HEK293 (cell line): ENCODE measurements around the gene PCF11.

Experiments used
- GLIS2 ChIP-seq: fragments of 450-650 bp; formaldehyde crosslinking; IDR thresholded peaks from 2 replicates; pipeline ENCODE4 v1.5.1; 2016; ENCODE audit warnings: missing biosample characterization, missing genetic modification characterization
- KLF7 ChIP-seq: fragments of 450-650 bp; formaldehyde crosslinking; IDR thresholded peaks from 2 replicates; pipeline ENCODE4 v1.5.1; 2016; ENCODE audit warnings: missing biosample characterization, missing genetic modification characterization, borderline replicate concordance
- SALL2 ChIP-seq: fragments of 450-650 bp; formaldehyde crosslinking; IDR thresholded peaks from 2 replicates; pipeline ENCODE4 v1.5.0; 2017; ENCODE audit warnings: missing biosample characterization, mild to moderate bottlenecking, missing genetic modification characterization, borderline replicate concordance
- SCRT1 ChIP-seq: fragments of 450-650 bp; formaldehyde crosslinking; IDR thresholded peaks from 2 replicates; pipeline ENCODE4 v1.5.1; 2016; ENCODE audit warnings: missing biosample characterization, missing genetic modification characterization, borderline replicate concordance
- SETDB1 ChIP-seq: IDR thresholded peaks from one replicate; pipeline ENCODE4 v1.6.1; 2017; ENCODE audit warnings: mild to moderate bottlenecking, low read length, moderate library complexity, mixed read lengths; ENCODE audit not compliant: insufficient read length
- WT1 ChIP-seq: fragments of 450-650 bp; formaldehyde crosslinking; IDR thresholded peaks from 2 replicates; pipeline ENCODE4 v1.5.1; 2016; ENCODE audit warnings: missing biosample characterization, missing genetic modification characterization
- YY1 ChIP-seq: fragments of 450-650 bp; formaldehyde crosslinking; IDR thresholded peaks from 2 replicates; pipeline ENCODE4 v1.5.1; 2018; ENCODE audit warnings: missing biosample characterization, missing genetic modification characterization
- ZNF10 ChIP-seq: fragments of 450-650 bp; formaldehyde crosslinking; IDR thresholded peaks from 2 replicates; pipeline ENCODE4 v1.5.1; 2017; ENCODE audit warnings: missing biosample characterization, missing genetic modification characterization
- ZNF138 ChIP-seq: fragments of 450-650 bp; formaldehyde crosslinking; IDR thresholded peaks from 2 replicates; pipeline ENCODE4 v1.5.1; 2016; ENCODE audit warnings: missing biosample characterization, missing genetic modification characterization, borderline replicate concordance
- ZNF174 ChIP-seq: fragments of 450-650 bp; formaldehyde crosslinking; IDR thresholded peaks from 2 replicates; pipeline ENCODE4 v1.5.0; 2017; ENCODE audit warnings: missing biosample characterization, mild to moderate bottlenecking, missing genetic modification characterization
- ZNF184 ChIP-seq: fragments of 450-650 bp; IDR thresholded peaks from 2 replicates; pipeline ENCODE4 v1.5.1; 2018; ENCODE audit warnings: missing biosample characterization, mild to moderate bottlenecking, missing genetic modification characterization
- ZNF223 ChIP-seq: fragments of 450-650 bp; formaldehyde crosslinking; IDR thresholded peaks from 2 replicates; pipeline ENCODE4 v1.5.1; 2016; ENCODE audit warnings: missing biosample characterization, missing genetic modification characterization
- ZNF266 ChIP-seq: fragments of 450-650 bp; formaldehyde crosslinking; IDR thresholded peaks from 2 replicates; pipeline ENCODE4 v1.5.1; 2016; ENCODE audit warnings: missing biosample characterization, missing genetic modification characterization, low read depth
- ZNF391 ChIP-seq: fragments of 450-650 bp; formaldehyde crosslinking; IDR thresholded peaks from 2 replicates; pipeline ENCODE4 v1.5.1; 2016; ENCODE audit warnings: low read depth, missing biosample characterization, missing genetic modification characterization, borderline replicate concordance
- ZNF416 ChIP-seq: fragments of 450-650 bp; formaldehyde crosslinking; IDR thresholded peaks from 2 replicates; pipeline ENCODE4 v1.5.1; 2016; ENCODE audit warnings: missing biosample characterization, missing genetic modification characterization
- ZNF514 ChIP-seq: fragments of 450-650 bp; formaldehyde crosslinking; IDR thresholded peaks from 2 replicates; pipeline ENCODE4 v1.5.1; 2016; ENCODE audit warnings: missing biosample characterization, missing genetic modification characterization
- ZNF544 ChIP-seq: fragments of 450-650 bp; formaldehyde crosslinking; IDR thresholded peaks from 2 replicates; pipeline ENCODE4 v1.5.0; 2017; ENCODE audit warnings: missing biosample characterization, missing genetic modification characterization
- ZNF549 ChIP-seq: fragments of 450-650 bp; IDR thresholded peaks from 2 replicates; pipeline ENCODE4 v1.5.1; 2018; ENCODE audit warnings: missing biosample characterization, missing genetic modification characterization, mild to moderate bottlenecking, inconsistent platforms, moderate library complexity
- ZNF785 ChIP-seq: fragments of 450-650 bp; formaldehyde crosslinking; IDR thresholded peaks from 2 replicates; pipeline ENCODE4 v1.5.1; 2016; ENCODE audit warnings: missing biosample characterization, missing genetic modification characterization
- TF ChIP-seq, protein P1 (sequence below): fragments of 450-650 bp; formaldehyde crosslinking; IDR thresholded peaks from 2 replicates; pipeline ENCODE4 v1.5.1; 2016; ENCODE audit warnings: missing biosample characterization, missing genetic modification characterization
- TF ChIP-seq, protein P2 (sequence below): fragments of 450-650 bp; formaldehyde crosslinking; IDR thresholded peaks from 2 replicates; pipeline ENCODE4 v1.5.1; 2016; ENCODE audit warnings: missing biosample characterization, missing genetic modification characterization
- TF ChIP-seq, protein P3 (sequence below): fragments of 450-650 bp; formaldehyde crosslinking; IDR thresholded peaks from 2 replicates; pipeline ENCODE4 v1.5.1; 2017; ENCODE audit warnings: missing biosample characterization, missing genetic modification characterization
- TF ChIP-seq, protein P4 (sequence below): fragments of 450-650 bp; formaldehyde crosslinking; IDR thresholded peaks from 2 replicates; pipeline ENCODE4 v1.5.1; 2017; ENCODE audit warnings: missing biosample characterization, missing genetic modification characterization
- TF ChIP-seq, protein P5 (sequence below): fragments of 450-650 bp; formaldehyde crosslinking; IDR thresholded peaks from 2 replicates; pipeline ENCODE4 v1.5.1; 2016; ENCODE audit warnings: missing biosample characterization, missing genetic modification characterization
- TF ChIP-seq, protein P6 (sequence below): fragments of 450-650 bp; formaldehyde crosslinking; IDR thresholded peaks from 2 replicates; pipeline ENCODE4 v1.5.1; 2016; ENCODE audit warnings: missing biosample characterization, missing genetic modification characterization
- TF ChIP-seq, protein P7 (sequence below): fragments of 450-650 bp; formaldehyde crosslinking; IDR thresholded peaks from 2 replicates; pipeline ENCODE4 v1.5.1; 2016; ENCODE audit warnings: missing biosample characterization, missing genetic modification characterization

Gene PCF11

DNA sequence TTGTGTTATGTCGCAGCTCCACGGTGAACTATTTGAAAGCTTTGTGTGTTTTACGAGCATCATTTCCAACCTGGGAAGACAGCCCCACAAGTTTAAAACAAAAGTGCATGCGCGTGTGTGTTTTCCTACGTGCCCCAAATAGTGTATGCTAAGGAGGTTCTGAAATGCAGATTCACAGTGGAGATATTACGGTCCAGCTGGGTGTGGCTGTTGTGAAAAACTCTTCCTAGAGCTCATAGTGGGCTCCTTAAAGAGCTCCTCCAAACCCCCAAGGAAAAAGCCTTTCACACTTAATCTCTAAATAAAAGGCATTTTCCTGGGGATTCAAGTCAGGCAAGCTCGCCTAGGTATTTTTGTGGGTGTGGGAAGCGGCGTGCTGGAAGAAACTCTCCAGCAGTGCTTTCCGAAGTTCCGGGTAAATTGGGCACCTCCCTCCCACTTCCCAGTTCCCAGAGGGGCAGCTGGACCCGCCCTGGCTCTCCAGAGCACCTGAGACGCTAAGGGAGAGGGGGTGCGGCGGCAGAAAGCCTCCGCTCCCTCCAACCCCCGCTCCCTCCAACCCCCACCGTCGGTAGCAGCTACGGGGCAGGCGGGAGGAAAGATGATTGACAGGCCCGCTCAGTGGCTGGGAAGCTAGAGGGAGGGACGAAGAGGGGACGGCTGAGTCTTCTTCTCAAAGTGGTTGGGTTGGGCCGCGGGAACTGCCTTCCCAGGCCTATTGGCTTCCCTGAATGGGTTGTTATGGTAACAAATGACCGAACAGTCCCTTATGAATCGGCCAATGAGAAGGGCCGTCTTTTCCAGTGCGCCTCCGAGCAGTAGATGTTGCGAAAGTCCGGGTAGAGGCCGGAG, 561 bp upstream of the PCF11 start (continued):
- TF ChIP-seq SCRT1 (tag by site-specific recombination), result no peak
- no peak; the same call in 1 of the 2 replicates for TF ChIP-seq KLF7 (tag by site-specific recombination)
- TF ChIP-seq ZNF514 (tag by site-specific recombination), result no peak
- TF ChIP-seq, protein P1, sequence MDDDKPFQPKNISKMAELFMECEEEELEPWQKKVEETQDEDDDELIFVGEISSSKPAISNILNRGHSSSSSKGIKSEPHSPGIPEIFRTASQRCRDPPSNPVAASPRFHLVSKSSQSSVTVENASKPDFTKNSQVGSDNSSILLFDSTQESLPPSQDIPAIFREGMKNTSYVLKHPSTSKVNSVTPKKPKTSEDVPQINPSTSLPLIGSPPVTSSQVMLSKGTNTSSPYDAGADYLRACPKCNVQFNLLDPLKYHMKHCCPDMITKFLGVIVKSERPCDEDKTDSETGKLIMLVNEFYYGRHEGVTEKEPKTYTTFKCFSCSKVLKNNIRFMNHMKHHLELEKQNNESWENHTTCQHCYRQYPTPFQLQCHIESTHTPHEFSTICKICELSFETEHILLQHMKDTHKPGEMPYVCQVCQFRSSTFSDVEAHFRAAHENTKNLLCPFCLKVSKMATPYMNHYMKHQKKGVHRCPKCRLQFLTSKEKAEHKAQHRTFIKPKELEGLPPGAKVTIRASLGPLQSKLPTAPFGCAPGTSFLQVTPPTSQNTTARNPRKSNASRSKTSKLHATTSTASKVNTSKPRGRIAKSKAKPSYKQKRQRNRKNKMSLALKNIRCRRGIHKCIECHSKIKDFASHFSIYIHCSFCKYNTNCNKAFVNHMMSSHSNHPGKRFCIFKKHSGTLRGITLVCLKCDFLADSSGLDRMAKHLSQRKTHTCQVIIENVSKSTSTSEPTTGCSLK, result no peak
- no peak for TF ChIP-seq ZNF416 (tag by site-specific recombination)
- TF ChIP-seq, protein P2, sequence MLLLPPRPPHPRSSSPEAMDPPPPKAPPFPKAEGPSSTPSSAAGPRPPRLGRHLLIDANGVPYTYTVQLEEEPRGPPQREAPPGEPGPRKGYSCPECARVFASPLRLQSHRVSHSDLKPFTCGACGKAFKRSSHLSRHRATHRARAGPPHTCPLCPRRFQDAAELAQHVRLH (tag by site-specific recombination), result no peak
- TF ChIP-seq, protein P3, sequence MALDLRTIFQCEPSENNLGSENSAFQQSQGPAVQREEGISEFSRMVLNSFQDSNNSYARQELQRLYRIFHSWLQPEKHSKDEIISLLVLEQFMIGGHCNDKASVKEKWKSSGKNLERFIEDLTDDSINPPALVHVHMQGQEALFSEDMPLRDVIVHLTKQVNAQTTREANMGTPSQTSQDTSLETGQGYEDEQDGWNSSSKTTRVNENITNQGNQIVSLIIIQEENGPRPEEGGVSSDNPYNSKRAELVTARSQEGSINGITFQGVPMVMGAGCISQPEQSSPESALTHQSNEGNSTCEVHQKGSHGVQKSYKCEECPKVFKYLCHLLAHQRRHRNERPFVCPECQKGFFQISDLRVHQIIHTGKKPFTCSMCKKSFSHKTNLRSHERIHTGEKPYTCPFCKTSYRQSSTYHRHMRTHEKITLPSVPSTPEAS (tag by site-specific recombination), result 0 out of 2 replicates have a peak, but pooled peaks have one; percentile 18
- no peak for TF ChIP-seq SALL2 (tag by site-specific recombination)
- peak; percentile 72 for TF ChIP-seq GLIS2 (tag by site-specific recombination)
- TF ChIP-seq, protein P4, sequence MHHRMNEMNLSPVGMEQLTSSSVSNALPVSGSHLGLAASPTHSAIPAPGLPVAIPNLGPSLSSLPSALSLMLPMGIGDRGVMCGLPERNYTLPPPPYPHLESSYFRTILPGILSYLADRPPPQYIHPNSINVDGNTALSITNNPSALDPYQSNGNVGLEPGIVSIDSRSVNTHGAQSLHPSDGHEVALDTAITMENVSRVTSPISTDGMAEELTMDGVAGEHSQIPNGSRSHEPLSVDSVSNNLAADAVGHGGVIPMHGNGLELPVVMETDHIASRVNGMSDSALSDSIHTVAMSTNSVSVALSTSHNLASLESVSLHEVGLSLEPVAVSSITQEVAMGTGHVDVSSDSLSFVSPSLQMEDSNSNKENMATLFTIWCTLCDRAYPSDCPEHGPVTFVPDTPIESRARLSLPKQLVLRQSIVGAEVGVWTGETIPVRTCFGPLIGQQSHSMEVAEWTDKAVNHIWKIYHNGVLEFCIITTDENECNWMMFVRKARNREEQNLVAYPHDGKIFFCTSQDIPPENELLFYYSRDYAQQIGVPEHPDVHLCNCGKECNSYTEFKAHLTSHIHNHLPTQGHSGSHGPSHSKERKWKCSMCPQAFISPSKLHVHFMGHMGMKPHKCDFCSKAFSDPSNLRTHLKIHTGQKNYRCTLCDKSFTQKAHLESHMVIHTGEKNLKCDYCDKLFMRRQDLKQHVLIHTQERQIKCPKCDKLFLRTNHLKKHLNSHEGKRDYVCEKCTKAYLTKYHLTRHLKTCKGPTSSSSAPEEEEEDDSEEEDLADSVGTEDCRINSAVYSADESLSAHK (tag by site-specific recombination), result peak; percentile 12; the same call in 1 of the 2 replicates
- TF ChIP-seq ZNF544 (tag by site-specific recombination), result no peak
- no peak for TF ChIP-seq ZNF174 (tag by site-specific recombination)
- peak; percentile 57 for TF ChIP-seq WT1 (tag by site-specific recombination)
- TF ChIP-seq ZNF138 (tag by site-specific recombination), result no peak
- no peak for TF ChIP-seq ZNF266 (tag by site-specific recombination)
- no peak for TF ChIP-seq ZNF10 (tag by site-specific recombination)
- no peak for TF ChIP-seq YY1 (tag by site-specific recombination)
- TF ChIP-seq ZNF391 (tag by site-specific recombination), result no peak
- TF ChIP-seq, protein P5, sequence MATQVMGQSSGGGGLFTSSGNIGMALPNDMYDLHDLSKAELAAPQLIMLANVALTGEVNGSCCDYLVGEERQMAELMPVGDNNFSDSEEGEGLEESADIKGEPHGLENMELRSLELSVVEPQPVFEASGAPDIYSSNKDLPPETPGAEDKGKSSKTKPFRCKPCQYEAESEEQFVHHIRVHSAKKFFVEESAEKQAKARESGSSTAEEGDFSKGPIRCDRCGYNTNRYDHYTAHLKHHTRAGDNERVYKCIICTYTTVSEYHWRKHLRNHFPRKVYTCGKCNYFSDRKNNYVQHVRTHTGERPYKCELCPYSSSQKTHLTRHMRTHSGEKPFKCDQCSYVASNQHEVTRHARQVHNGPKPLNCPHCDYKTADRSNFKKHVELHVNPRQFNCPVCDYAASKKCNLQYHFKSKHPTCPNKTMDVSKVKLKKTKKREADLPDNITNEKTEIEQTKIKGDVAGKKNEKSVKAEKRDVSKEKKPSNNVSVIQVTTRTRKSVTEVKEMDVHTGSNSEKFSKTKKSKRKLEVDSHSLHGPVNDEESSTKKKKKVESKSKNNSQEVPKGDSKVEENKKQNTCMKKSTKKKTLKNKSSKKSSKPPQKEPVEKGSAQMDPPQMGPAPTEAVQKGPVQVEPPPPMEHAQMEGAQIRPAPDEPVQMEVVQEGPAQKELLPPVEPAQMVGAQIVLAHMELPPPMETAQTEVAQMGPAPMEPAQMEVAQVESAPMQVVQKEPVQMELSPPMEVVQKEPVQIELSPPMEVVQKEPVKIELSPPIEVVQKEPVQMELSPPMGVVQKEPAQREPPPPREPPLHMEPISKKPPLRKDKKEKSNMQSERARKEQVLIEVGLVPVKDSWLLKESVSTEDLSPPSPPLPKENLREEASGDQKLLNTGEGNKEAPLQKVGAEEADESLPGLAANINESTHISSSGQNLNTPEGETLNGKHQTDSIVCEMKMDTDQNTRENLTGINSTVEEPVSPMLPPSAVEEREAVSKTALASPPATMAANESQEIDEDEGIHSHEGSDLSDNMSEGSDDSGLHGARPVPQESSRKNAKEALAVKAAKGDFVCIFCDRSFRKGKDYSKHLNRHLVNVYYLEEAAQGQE, result peak; percentile 44; the same call in 1 of the 2 replicates
- TF ChIP-seq, protein P6, sequence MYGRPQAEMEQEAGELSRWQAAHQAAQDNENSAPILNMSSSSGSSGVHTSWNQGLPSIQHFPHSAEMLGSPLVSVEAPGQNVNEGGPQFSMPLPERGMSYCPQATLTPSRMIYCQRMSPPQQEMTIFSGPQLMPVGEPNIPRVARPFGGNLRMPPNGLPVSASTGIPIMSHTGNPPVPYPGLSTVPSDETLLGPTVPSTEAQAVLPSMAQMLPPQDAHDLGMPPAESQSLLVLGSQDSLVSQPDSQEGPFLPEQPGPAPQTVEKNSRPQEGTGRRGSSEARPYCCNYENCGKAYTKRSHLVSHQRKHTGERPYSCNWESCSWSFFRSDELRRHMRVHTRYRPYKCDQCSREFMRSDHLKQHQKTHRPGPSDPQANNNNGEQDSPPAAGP (tag by site-specific recombination), result no peak
- no peak for TF ChIP-seq ZNF549 (tag by site-specific recombination)
- TF ChIP-seq SETDB1, result no peak
- no peak for TF ChIP-seq ZNF223 (tag by site-specific recombination)
- TF ChIP-seq ZNF785 (tag by site-specific recombination), result no peak
- TF ChIP-seq, protein P7, sequence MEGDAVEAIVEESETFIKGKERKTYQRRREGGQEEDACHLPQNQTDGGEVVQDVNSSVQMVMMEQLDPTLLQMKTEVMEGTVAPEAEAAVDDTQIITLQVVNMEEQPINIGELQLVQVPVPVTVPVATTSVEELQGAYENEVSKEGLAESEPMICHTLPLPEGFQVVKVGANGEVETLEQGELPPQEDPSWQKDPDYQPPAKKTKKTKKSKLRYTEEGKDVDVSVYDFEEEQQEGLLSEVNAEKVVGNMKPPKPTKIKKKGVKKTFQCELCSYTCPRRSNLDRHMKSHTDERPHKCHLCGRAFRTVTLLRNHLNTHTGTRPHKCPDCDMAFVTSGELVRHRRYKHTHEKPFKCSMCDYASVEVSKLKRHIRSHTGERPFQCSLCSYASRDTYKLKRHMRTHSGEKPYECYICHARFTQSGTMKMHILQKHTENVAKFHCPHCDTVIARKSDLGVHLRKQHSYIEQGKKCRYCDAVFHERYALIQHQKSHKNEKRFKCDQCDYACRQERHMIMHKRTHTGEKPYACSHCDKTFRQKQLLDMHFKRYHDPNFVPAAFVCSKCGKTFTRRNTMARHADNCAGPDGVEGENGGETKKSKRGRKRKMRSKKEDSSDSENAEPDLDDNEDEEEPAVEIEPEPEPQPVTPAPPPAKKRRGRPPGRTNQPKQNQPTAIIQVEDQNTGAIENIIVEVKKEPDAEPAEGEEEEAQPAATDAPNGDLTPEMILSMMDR (tag by site-specific recombination), result no peak
- TF ChIP-seq ZNF184 (tag by site-specific recombination), result no peak
